Cardiac septum (tissue), 1 donor: Measurements from ENCODE around the gene TAS2R31. TPM values are rescaled to one million over a fixed set of nuclear protein-coding genes. Genes with fewer than 3 reads are reported as not detected.

Source experiments
- DNase-seq: peaks from one replicate; pipeline ENCODE4 v3.0.0-alpha.2; 2020; ENCODE audit warnings: low spot score
- intact Hi-C: fragments of 100-400 bp; cut with DNase I; formaldehyde crosslinking; loops from one replicate; pipeline ENCODE4 v1.14.0; 2022
- total RNA-seq: library from RNA; stranded (reverse); fragmentation: NEBNext Ultra II Directional; extraction: Animal tissue kit (Norgen Biotek cat#: 25700); gene quantifications from one replicate; pipeline ENCODE4 v1.2.1, GENCODE V29; 2021
- donor health status: DM: no; HTN: no; CAD: no.

TAS2R31 gene
- total RNA-seq, 1 donor from 2014 or later: 2.1 TPM

- intact Hi-C loops: loop anchor here (2.0 kb wide), 1 partner anchor 55 kb away; no protein-coding TSS in a partner anchor
- DNase-seq: no peak
These were observed 15.3 kb downstream of the TAS2R31 start for GRCh38 chr12:11015775-11016430.

GRCh38 chr12:11014234-11014633 lies 17.0 kb downstream of the TAS2R31 start:
- intact Hi-C loops: loop anchor here (2.0 kb wide), 1 partner anchor 57 kb away; no protein-coding TSS in a partner anchor

GRCh38 chr12:11007608-11008007 lies 23.6 kb downstream of the TAS2R31 start:
- intact Hi-C loops: no loop called here
- no peak for DNase-seq

More at GRCh38 chr12:11014234-11014633, 17.0 kb downstream of the TAS2R31 start:
- no peak for DNase-seq

GRCh38 chr12:10998204-10998603 lies 33.0 kb downstream of the TAS2R31 start, which contains the start of gene TAS2R20:
Gene TAS2R20 (minus strand): TSS chr12:10998304. CDS start chr12:10997875, 429 bp downstream.
- intact Hi-C loops: no loop called here
- no peak for DNase-seq

- DNase-seq: no peak
- intact Hi-C loops: no loop called here
These were observed 36.9 kb downstream of the TAS2R31 start for GRCh38 chr12:10994307-10994706.

- no peak for DNase-seq
- intact Hi-C loops: no loop called here
These were observed 42.1 kb downstream of the TAS2R31 start for GRCh38 chr12:10989107-10989506.

- DNase-seq: no peak
- intact Hi-C loops: no loop called here
These were observed 44.4 kb downstream of the TAS2R31 start, which contains the start of gene TAS2R50 for GRCh38 chr12:10986812-10987211. Gene TAS2R50 (minus strand): TSS chr12:10986912. CDS start chr12:10986860, 52 bp downstream.

GRCh38 chr12:10982244-10982643 lies 49.0 kb downstream of the TAS2R31 start:
- no peak for DNase-seq
- intact Hi-C loops: no loop called here

Other genes with a start within 250 kb of the TAS2R31 start
- not detected for gene TAS2R7, start 228.8 kb downstream of the TAS2R31 start, total RNA-seq
- gene TAS2R8, start 224.1 kb downstream of the TAS2R31 start, total RNA-seq: not detected
- gene TAS2R9, start 221.2 kb downstream of the TAS2R31 start, total RNA-seq: not detected
- gene TAS2R10, start 205.0 kb downstream of the TAS2R31 start, total RNA-seq: 0.30 TPM
- 2.6 TPM for gene PRR4, start 181.9 kb downstream of the TAS2R31 start, total RNA-seq
- gene PRH1, start 147.2 kb downstream of the TAS2R31 start, total RNA-seq: 10.2 TPM
- 1.0 TPM for gene TAS2R13, start 121.8 kb downstream of the TAS2R31 start, total RNA-seq
- not detected for gene PRH2, start 102.2 kb downstream of the TAS2R31 start, total RNA-seq
- gene TAS2R14, start 92.1 kb downstream of the TAS2R31 start, total RNA-seq: 1.3 TPM
- 0.97 TPM for gene TAS2R50, start 44.5 kb downstream of the TAS2R31 start, total RNA-seq
- 1.3 TPM for gene TAS2R20, start 33.1 kb downstream of the TAS2R31 start, total RNA-seq
- gene TAS2R19, start 8.8 kb downstream of the TAS2R31 start, total RNA-seq: 1.5 TPM
- 0.78 TPM for gene TAS2R46, start 30.9 kb upstream of the TAS2R31 start, total RNA-seq
- 0.32 TPM for gene TAS2R43, start 60.9 kb upstream of the TAS2R31 start, total RNA-seq
- 2.2 TPM for gene TAS2R30, start 103.2 kb upstream of the TAS2R31 start, total RNA-seq
- gene SMIM10L1, start 139.8 kb upstream of the TAS2R31 start, total RNA-seq: 22.1 TPM
- not detected for gene TAS2R42, start 155.5 kb upstream of the TAS2R31 start, total RNA-seq
- not detected for gene PRB3, start 238.3 kb upstream of the TAS2R31 start, total RNA-seq